ENCODE results near the gene KLF6. TPM values are rescaled to one million over a fixed set of nuclear protein-coding genes. Genes with fewer than 3 reads are reported as not detected.

The KLF6 gene
- total and polyA plus RNA-seq, 9 of the 15 experiments (the other 6 are each of a cell fraction or from before 2014, with no cell fraction given), result 3.2 to 23.9 (median 8.0) TPM

DNA sequence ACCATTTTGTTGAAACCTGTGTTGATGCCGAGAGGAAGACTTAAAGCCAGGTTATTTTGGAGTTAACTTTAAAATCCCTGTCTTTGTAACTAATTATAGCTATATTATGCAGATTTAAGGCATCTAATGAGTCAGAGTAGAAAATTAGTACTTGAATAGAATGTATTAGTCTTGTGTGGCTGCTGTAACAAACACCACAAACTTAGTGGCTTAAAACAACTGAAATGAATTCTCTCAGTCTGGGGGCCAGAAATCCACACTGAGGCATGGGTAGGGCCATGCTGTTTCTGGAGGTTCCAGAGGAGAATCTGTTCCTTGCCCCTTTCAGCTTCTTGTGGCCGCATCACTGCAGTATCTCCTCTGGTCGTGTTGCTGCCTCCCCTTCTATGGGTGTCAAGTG is 8.5 kb upstream of the KLF6 start:
- FAIRE-seq (no peak), DNase-seq (ENCODE audit: extremely low read depth in 1 of 4, low spot score in 3 of 4) (no peak), ATAC-seq (no peak)
- no peaks in the 10 kb centered on the region for H4K20me1 ChIP-seq (replicated peaks; ENCODE audit: control insufficient read depth, insufficient read depth, low read length)
- no peak overlapping the region for H3K4me3 ChIP-seq
- POLR2A ChIA-PET, result interaction anchor here (0.6 to 4.2 kb wide), 3 partner anchors 8 to 92 kb away, joined by 4 to 30 read pairs (median 6); partner anchors contain the start of gene KLF6
- in situ Hi-C loops (cut with MboI), result no loop called here
- WGBS (ENCODE audit: insufficient coverage, low coverage, missing lambda C conversion rate), result 47% methylated on average over 3 of the region's 3 CpGs
- intact Hi-C loops (cut with micrococcal nuclease), result no loop called here
- no peaks in the 10 kb centered on the region for H3K9me3 ChIP-seq (replicated peaks; ENCODE audit: control insufficient read depth, insufficient read depth, low read depth, low read length)
- H3K4me2 ChIP-seq (ENCODE audit: insufficient read depth, low read length), result no peak overlapping the region
- no peak overlapping the region for H3K9ac ChIP-seq (ENCODE audit: insufficient read depth in 1 of 2, low read depth in 2 of 2, low read length in 2 of 2)
- TF ChIP-seq TBP (optimal IDR thresholded peaks at IDR 0.05; ENCODE audit: low read depth, low read length) (no peak), NUFIP1 (IDR thresholded peaks at IDR 0.05; ENCODE audit: partially characterized antibody) (no peak), RBM25 (IDR thresholded peaks at IDR 0.05; ENCODE audit: low read depth, low read length, severe bottlenecking) (peak; percentile 31), ZNF12 (CRISPR knock-in tag; IDR thresholded peaks at IDR 0.05) (peak; percentile 99), ZNF316 (IDR thresholded peaks at IDR 0.05) (no peak)
- CTCF ChIA-PET (ENCODE audit: low intra/inter-chr PET ratio), result no interaction called here
- peaks cover 0 to 5% of the 10 kb centered on the region in 2 experiments; a peak in 1 of 5 replicates for H3K4me1 ChIP-seq (replicated peaks in 1 of 2; ENCODE audit: control insufficient read depth in 2 of 2, insufficient read depth in 2 of 2, low read length in 2 of 2)
- no peaks in the 10 kb centered on the region for H3K79me2 ChIP-seq (ENCODE audit: control insufficient read depth, insufficient read depth, low read length)
- no TSS peak for BruUV-seq (replicated peaks)
- no peak overlapping the region for H3K27ac ChIP-seq (ENCODE audit: extremely low read depth, low read depth, low read length)
- no peak overlapping the region for H2AFZ ChIP-seq (ENCODE audit: low read depth, low read length)
- no peaks in the 10 kb centered on the region for H3K27me3 ChIP-seq (ENCODE audit: control insufficient read depth in 2 of 2, insufficient read depth in 2 of 2, low read length in 2 of 2)
- no peaks in the 10 kb centered on the region for H3K36me3 ChIP-seq (ENCODE audit: control insufficient read depth, insufficient read depth, low read length)
- no peaks in the 10 kb centered on the region for H3K9me1 ChIP-seq (ENCODE audit: control insufficient read depth, insufficient read depth, low read length)

DNA sequence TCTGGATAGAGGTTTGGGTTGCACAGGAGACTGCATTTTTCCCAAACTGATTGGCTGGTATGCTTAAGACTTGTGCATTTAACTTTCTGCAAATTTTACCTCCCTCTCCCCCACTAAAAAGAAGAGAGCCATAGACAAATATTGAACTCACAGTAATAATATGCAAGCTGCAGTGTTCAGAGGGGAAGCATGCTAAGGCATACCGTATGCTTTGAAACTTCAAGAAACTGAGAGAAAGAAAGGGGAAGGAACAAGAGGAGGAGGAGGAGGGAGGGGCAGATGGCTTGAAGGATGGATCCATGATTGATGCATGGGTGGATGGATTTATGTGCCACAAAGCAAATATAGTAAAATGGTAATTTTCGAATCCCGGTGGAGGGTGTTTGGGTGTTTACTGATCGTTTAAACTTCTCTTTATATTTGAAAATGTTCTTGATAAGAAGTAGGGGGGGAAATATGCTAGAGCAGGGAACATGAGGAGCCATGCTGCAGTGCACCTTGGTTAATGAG is 7.8 kb upstream of the KLF6 start:
- ChIA-PET POLR2A (interaction anchor here (0.6 kb wide), 1 partner anchor 13 kb away, joined by 3 read pairs; no protein-coding TSS in a partner anchor), CTCF (ENCODE audit: low intra/inter-chr PET ratio) (no interaction called here)
- no TSS peak for BruUV-seq (replicated peaks)
- no peak for TF ChIP-seq REST (IDR thresholded peaks at IDR 0.05; ENCODE audit: borderline replicate concordance)
- TF ChIP-seq REST (CRISPR knock-in tag; IDR thresholded peaks at IDR 0.05; ENCODE audit: low read depth), result no peak
- no peak for TF ChIP-seq SMC3 (conservative IDR thresholded peaks at IDR 0.05; ENCODE audit: insufficient read depth, low read depth, low read length)
- TF ChIP-seq XRCC3 (IDR thresholded peaks at IDR 0.05), result no peak

More for the DNA sequence above, 7.8 kb upstream of the KLF6 start:
- WGBS (ENCODE audit: insufficient coverage, low coverage, missing lambda C conversion rate), result 18% methylated on average over 4 of the region's 4 CpGs
- Histone ChIP-seq H3K27me3 (ENCODE audit: control insufficient read depth in 2 of 2, insufficient read depth in 2 of 2, low read length in 2 of 2) (no peaks in the 10 kb centered on the region), H3K4me3 (no peak overlapping the region), H4K20me1 (replicated peaks; ENCODE audit: control insufficient read depth, insufficient read depth, low read length) (no peaks in the 10 kb centered on the region), H3K4me2 (ENCODE audit: insufficient read depth, low read length) (no peak overlapping the region), H3K9me1 (ENCODE audit: control insufficient read depth, insufficient read depth, low read length) (no peaks in the 10 kb centered on the region), H3K9me3 (replicated peaks; ENCODE audit: control insufficient read depth, insufficient read depth, low read depth, low read length) (no peaks in the 10 kb centered on the region), H3K79me2 (ENCODE audit: control insufficient read depth, insufficient read depth, low read length) (no peaks in the 10 kb centered on the region), H2AFZ (ENCODE audit: low read depth, low read length) (no peak overlapping the region), H3K9ac (ENCODE audit: insufficient read depth in 1 of 2, low read depth in 2 of 2, low read length in 2 of 2) (no peak overlapping the region), H3K4me1 (replicated peaks in 1 of 2; ENCODE audit: control insufficient read depth in 2 of 2, insufficient read depth in 2 of 2, low read length in 2 of 2) (peaks cover 0 to 2% of the 10 kb centered on the region in 2 experiments; a peak in 2 of 5 replicates), H3K36me3 (ENCODE audit: control insufficient read depth, insufficient read depth, low read length) (no peaks in the 10 kb centered on the region), H3K27ac (ENCODE audit: extremely low read depth, low read depth, low read length) (no peak overlapping the region)
- intact Hi-C loops (cut with micrococcal nuclease) (no loop called here), in situ Hi-C loops (cut with MboI) (no loop called here)
- DNase-seq (ENCODE audit: extremely low read depth in 1 of 4, low spot score in 3 of 4) (no peak), ATAC-seq (no peak), FAIRE-seq (no peak)

Measured in K562 (cell line).